ENCODE data around the gene CDH16.

The CDH16 gene

DNA sequence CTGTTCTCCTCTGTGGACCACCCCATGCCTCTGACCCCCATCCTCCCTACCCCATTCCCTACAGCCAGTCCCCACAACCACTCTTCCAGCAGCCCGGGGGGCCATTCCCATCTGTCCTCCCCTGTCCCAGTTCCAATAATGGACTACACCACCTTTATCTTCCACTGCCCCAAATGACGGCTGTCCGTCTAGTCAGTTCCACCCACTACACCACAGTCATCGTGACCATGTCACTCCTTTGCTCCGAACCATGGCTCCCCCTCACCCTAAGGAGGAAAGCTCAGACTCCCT lies 23.1 kb downstream of the CDH16 start:
- no peak for DNase-seq

- DNase-seq = peak in 1 of 2 experiments; percentile 57
These were observed 23.6 kb downstream of the CDH16 start for GRCh38 chr16:66894948-66895688.

DNA sequence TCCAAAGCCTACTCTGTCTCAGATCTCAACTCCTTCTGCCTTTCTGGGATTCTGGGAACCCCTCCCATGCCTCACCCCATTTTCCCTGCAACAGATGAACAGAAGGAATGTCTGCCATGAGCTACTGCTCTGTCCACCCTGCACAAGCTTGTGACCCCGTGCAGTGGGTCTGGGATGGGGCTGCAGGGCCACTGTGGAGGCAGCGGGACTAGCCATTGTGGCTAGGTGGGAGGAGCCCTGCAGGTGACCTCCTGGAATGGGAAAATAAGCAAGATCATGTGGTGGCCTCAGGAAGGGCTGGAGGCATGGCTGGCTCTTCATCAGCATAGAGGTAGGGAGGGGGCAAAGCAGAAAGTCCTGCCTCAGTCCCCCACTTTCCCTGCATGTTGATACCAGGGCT lies 24.6 kb downstream of the CDH16 start:
- DNase-seq = no peak

DNA sequence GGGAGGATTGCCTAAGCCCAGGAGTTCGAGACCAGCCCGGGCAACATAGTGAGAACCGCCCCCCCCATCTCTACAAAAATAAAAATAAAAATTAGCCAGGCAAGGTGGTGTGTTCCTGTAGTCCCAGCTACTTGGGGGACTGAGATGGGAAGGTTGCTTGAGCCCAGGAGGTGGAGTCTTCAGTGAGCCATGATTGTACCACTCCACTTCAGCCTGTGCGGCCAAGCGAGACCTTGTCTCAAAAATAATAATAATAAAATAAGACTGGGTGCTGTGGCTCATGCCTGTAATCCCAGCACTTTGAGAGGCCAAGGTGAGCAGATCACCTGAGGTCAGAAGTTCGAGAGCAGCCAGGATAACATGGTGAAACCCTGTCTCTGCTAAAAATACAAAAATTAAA lies 26.9 kb downstream of the CDH16 start:
- no peak for DNase-seq

- no peak for DNase-seq
These were observed 27.3 kb downstream of the CDH16 start for GRCh38 chr16:66891360-66891759.

DNA sequence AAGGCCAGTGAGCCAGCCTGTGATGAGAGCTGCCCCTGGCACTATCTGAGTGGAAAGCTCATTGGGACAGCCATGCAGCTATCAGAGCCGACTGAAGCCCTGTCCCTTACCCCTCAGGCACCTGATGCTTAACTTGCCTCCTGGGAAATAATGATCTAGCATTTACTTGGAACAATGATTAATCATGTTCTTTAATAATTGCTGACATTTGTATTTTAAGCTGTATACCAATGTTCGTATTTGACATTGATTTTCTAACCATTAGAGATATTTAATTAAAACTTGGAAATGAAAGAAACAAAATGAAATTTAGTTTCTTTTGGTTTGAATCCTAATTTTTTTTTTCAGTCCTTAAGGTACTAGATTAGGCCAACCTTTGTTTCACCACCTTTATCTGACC lies 27.9 kb downstream of the CDH16 start:
- DNase-seq = no peak

DNA sequence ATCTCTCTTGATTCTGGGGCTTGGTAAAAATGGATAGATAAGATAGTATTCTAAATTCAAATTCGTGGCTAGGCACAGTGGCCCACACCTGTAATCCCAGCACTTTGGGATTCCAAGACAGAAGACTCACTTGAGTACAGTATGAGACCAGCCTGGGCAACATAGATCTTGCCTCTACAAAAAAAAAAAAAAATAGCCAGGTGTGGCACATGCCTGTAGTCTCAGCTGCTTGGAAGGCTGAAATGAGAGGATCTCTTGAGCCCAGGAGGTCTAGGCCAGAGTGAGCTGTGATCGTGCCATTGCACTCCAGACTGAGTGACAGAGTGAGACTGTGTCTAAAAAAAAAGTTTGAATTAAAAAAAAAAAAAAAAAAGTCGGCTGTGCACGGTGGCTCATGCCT lies 29.1 kb downstream of the CDH16 start:
- DNase-seq = no peak

DNA sequence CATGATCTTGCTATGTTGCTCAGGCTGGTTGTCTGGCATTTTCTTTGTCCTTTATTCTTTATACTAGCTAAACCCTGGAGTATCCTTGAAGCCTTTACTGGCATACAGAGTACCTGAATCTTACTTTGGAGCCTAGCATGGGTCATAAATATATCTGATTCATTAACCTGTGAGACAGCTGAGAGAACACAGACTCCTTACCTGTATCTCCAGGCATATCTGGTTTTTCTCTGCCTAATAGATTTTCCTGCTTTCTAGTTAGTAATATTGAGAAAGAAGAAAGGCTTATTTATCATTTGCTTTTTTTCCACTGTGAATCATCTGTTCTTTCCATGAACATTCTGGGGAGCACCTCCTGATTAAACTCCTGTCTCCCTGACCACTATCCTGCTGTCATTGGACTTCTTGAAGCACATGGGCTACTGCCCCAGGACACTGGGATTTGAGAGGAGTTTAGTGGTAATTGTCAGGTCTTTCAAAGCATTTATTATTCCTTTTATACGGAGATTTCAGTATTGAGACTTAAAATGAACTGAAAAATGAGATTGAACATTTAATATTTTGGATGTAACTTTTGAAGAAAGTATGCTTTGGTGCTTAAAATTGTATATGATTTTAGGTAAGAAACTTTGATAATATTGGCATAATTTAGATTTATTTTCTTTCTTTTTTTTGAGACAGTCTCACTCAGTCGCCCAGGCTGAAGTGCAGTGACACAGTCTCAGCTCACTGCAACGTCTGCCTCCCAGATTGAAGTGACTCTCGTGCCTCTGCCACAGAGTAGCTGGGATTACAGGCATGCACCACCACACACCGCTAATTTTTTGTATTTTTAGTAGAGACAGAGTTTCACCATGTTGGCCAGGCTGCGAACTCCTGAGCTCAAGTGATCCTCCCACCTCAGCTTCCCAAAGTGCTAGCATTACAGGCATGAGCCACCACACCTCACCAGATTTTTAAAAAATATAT lies 29.8 kb downstream of the CDH16 start:
- DNase-seq = no peak

- DNase-seq = no peak
These were observed 31.8 kb downstream of the CDH16 start for GRCh38 chr16:66886914-66887313.

GRCh38 chr16:66886321-66886720 lies 32.4 kb downstream of the CDH16 start:
- no peak for DNase-seq

DNA sequence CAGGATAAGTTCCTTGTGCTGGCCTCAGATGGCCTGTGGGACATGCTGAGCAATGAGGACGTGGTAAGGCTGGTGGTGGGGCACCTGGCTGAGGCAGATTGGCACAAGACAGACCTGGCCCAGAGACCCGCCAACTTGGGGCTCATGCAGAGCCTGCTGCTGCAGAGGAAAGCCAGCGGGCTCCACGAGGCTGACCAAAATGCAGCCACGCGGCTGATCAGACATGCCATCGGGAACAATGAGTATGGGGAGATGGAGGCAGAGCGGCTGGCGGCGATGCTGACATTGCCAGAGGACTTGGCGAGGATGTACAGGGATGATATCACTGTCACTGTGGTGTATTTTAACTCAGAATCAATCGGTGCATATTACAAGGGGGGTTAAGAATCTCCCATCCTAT lies 33.2 kb downstream of the CDH16 start:
- DNase-seq = no peak

GRCh38 chr16:66882702-66883101 lies 36.0 kb downstream of the CDH16 start:
- no peak for DNase-seq

DNA sequence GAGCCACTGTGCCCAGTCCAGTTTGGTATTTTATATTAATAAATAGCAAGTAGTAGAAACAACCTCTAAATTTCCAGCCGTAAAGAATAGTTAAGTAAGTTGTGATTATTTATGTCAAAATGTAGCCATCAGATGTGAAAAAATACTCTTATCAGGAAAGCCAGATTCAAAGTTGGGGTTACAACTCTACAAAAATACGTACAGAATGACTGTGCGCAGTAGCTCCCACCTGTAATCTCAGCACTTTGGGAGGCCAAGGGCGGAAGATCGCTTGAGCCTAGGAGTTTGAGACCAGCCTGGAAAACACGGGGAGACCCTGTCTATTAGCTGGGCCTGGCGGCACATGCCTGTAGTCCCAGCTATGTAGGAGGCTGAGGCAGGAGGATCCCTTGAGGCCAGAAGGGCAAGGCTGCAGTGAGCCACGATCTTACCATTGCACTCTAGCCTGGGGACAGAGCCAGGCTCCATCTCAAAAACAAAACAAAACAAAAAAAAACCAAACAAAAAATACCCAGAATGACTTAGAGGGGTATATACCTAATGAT lies 36.6 kb downstream of the CDH16 start:
- no peak for DNase-seq

- no peak for DNase-seq
These were observed 37.1 kb downstream of the CDH16 start for GRCh38 chr16:66881560-66881959.

GRCh38 chr16:66881014-66881417 lies 37.7 kb downstream of the CDH16 start:
- no peak for DNase-seq

GRCh38 chr16:66880288-66881013 lies 38.2 kb downstream of the CDH16 start, which contains the start of gene PDP2:
PDP2 (plus strand) TSS chr16:66880515; CDS start chr16:66884285, 3,770 bp downstream.
- peak; percentile 90 to 94 for DNase-seq

DNA sequence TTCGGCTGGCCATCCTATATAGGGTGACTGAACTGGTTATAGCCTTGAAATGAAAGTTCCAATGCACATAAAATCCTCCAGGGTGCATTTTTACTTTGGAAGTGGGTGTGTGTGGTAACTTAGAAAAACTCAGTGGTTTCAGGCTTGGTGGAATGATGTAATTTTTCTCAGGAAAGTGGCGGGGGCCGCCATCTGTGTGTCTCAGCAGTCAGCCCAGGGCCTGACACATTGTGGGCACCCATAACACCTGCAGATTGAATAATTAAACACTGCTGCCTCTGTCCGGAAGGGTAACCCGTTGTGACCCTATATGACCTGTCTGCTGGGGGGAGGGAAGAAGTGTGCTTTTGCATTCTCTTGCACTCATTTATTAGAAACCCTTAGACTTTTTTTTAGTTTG lies 40.6 kb downstream of the CDH16 start:
- no peak for DNase-seq

DNA sequence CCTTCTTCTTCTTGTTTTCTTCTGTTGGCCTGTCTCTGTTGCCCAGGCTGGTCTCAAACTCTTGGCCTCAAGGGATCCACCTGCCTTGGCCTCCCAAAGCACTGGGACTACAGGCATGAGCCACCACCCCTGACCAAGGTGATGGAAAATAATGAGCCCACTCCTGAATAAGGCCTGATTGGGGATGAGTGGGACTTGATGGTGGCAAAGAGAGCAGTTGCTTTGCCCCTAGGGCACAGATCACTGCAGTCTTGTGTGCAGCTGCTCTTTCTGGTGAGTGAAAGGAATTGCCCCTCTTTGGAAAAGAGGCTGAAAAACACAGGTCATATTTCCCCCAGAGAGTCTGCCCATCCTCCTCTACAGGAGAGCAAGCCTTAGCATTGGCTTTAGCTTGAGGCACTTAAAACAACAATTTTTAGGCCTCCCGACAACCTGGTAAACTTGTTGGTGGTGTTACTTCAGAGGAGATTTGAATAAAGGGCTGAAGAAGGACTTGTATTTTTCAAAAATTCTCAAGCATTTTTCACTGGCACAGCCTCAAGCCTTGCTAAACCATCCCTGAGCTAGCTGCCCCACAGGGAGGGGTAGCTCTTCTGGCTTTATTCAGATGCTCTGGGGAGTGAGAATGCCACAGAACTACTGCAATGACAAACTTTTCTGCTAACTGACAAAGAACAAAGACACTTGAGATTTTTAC lies 44.5 kb downstream of the CDH16 start:
- DNase-seq = peak in 1 of 2 experiments; percentile 40

DNA sequence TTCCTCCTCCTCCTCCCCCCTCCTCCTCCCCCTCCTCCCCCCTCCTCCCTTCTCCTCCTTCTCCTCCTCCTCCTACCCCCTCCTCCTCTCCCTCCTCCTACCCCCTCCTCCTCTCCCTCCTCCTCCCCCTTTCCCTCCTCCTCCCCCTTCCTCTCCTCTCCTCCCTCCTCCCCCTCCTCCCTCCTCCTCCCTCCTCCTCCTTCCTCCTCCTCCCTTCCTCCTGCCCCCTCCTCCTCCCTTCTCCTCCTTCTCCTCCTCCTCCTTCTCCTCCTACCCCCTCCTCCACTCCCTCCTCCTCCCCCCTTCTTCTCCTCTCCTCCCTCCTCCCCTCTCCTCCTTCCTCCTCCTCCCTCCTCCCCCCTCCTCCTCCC lies 45.0 kb downstream of the CDH16 start:
- DNase-seq = no peak

DNA sequence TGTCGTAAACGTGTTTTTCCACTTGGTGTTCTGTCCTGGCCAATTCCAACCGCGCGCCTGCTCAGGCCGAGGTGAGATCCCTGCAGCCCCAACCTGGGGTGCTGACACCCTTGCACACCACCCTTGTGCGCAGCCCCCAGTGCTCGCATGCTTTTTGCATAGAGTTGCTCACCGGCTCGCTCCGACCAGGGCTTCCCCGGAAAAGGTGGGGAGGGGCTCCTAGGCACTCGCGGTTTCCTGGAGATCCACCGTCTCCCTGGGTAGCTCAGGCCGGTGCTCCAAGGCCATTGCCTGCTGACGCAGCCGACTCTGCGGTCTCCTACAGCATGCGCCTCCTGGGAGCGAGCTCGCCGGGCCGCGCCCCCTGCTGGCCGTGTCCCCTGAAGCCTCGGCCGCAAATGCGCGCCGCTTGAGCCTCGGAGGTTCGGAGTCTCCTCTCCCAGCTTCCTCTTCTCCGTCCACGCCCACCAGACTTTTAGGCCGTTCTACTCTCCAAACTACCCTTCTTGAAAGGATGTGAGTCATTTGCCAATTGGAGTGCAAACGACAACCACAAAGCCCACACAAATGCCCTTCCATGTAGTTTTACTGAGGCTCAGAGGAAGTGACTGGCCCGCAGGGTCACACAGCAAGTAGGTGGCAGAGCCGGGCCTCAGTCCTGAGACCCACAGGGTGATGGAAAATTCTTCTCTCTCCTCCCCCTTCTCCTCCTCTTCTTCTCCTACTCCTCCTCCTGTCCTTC lies 45.6 kb downstream of the CDH16 start:
- DNase-seq = peak; percentile 99

DNA sequence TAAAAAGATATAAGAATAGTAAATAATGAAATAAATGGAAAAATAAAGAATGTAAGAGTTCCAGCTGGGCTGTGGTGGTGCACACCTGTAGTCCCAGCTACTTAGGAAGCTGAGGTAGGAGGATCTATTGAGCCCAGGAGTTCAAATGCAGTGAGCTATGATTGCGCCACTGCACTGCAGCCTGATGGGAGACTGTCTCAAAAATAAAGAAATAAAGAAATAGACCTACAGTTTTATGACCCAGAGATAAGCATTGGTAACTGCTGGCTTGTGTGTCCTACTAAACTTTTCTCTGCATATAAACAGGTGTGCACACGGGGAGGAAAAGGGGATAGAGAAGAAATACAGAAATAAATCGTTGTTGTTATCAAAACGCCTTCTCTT lies 46.1 kb downstream of the CDH16 start:
- DNase-seq = peak in 1 of 2 experiments; percentile 43

GRCh38 chr16:66871840-66872239 lies 46.8 kb downstream of the CDH16 start:
- DNase-seq = no peak
